GM19099 (cell line): ENCODE results near the gene VPS13D.

ENCODE experiments used
- POLR2A ChIP-seq: IDR thresholded peaks from 3 replicates; pipeline ENCODE4 v1.6.1; 2011; ENCODE audit warnings: low read depth; ENCODE audit not compliant: insufficient read length; ENCODE audit errors: extremely low read depth

VPS13D gene

DNA sequence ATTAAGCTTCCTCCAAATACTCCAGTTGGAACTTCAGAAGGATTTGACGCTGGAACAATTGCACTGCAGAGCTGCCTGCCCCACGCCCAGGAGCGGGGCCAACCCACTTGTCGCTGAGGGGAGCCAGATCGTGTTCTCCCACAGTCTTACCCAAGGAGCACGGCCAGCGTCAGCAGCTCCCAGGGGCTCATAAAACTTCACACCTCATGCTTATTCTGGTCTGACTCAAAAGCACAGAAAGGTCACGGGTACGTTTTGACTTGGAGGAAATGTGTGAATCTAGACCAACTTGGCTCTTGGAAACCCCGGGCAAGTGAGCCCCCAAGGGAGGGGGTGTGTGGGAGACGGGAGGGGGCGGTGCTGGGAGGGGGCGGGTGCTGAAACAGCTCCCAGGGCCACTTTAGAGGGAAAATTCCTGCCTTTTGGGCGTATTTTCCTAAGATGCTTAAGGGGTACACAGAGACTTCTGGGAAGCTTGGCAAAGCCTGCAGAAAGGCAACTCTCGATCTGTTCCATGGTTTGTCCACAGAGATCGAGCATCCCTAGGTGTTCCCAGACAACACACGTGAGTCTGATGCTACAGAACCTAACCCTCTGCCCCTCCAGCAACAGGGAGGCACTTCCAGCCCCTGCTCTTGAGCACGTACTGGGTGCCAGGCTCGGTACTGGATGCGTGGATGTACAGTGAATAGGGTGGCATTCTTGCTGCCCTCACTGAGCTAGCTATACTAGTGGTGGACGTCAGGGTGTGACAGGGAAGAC, 289.3 kb downstream of the VPS13D start:
- no peak for TF ChIP-seq POLR2A

DNA sequence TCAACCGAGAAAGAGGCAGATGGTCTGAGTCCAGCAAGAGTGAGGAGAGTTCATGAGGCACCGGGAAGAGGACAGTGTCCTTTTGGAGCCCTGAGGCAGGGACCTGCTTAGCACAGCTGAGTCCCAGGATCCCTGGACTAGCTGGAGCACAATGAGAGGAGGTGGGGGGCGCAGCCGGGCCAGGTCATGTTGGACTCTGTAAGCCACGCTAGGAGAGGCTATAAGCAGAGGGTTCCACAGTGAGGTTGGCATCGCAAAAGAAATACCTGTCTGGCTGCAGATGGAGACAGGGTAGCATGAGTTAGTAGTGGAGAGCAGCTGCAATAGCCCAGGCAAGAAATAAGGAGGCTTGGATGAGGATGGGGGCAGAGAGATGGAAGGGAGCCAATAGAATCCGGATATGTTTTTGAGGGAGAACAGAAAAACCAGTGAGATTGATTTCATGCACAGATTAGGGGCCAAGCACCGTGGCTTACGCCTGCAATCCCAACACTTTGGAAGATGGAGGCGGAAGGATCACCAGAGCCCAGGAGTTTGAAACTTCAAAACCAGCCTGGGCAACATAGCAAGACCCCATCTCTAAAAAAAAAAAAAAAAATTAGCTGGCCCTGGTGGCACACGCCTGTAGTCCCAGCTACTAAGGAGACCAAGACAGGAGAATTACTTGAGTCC, 290.0 kb downstream of the VPS13D start:
- no peak for TF ChIP-seq POLR2A

GRCh38 chr1:12521096-12521495, 291.3 kb downstream of the VPS13D start:
- TF ChIP-seq POLR2A: no peak

DNA sequence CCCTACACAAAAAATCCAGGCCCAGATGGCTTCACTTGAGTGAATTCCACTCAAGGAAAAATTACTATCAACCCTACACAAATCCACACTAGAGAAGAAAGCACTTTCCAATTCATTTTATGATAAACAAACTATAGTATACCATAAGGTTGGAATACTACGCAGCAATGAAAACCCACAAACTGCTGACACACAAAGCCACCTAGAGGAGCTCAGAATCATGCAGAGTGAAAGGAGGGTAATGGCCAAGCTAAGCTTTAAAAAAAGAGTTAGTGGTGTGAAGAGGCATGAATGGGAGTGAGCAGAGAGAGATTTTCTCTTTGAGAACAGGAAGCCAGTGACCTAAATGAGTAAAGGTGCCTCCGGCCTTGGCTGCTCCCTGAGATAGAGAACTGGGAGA, 294.4 kb downstream of the VPS13D start:
- no peak for TF ChIP-seq POLR2A

GRCh38 chr1:12525311-12526181, 295.7 kb downstream of the VPS13D start:
- no peak for TF ChIP-seq POLR2A

- TF ChIP-seq POLR2A: no peak
Measured at GRCh38 chr1:12527564-12527963, 297.7 kb downstream of the VPS13D start.

GRCh38 chr1:12528021-12528852, 298.4 kb downstream of the VPS13D start:
- no peak for TF ChIP-seq POLR2A

DNA sequence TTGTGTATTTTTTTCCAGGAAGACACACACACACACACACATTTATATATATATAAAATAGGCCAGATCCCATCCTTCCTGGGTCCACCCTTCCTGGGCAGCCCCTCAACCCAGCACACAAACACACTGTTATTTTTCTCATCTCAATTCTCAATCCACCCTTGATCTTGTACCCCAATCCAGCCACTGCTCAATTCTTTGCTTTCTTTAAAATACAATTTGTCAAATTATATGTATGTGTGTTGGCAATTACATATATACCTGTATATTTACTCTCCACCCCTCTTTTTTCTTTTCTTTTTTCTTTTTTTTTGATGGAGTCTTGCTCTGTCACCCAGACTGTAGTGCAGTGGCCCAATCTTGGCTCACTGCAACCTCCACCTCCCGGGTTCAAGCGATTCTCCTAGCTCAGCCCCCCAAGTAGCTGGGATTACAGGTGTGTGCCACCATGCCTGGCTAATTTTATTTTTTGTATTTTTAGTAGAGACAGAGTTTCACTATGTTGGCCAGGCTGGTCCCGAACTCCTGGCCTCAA, 299.9 kb downstream of the VPS13D start:
- no peak for TF ChIP-seq POLR2A

- TF ChIP-seq POLR2A: no peak
Measured at GRCh38 chr1:12530462-12531178, 300.8 kb downstream of the VPS13D start.

DNA sequence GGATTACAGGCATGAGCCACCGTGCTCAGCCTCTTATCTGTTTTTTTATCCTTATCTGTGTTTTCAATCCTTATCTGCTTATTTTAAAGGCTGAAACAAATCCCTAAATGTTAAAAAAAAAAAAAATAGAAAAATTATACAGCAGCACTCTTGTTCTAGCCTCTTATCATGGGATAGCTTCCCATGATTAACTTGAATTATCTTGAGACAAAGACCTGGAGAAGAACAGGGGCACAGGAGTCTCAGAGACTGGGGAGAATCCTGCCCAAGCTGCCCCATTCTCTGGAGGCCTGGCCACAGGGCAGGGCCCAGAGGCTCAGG, 301.3 kb downstream of the VPS13D start:
- no peak for TF ChIP-seq POLR2A

GRCh38 chr1:12532405-12533315, 302.8 kb downstream of the VPS13D start:
- TF ChIP-seq POLR2A: no peak

GRCh38 chr1:12536023-12536639, 306.3 kb downstream of the VPS13D start:
- TF ChIP-seq POLR2A: no peak
